ENCODE measurements around the gene MYCBP2.

MYCBP2 gene

GRCh38 chr13:77362166-77362565 lies 35.3 kb upstream of the MYCBP2 start:
- TF ChIP-seq, protein P1, sequence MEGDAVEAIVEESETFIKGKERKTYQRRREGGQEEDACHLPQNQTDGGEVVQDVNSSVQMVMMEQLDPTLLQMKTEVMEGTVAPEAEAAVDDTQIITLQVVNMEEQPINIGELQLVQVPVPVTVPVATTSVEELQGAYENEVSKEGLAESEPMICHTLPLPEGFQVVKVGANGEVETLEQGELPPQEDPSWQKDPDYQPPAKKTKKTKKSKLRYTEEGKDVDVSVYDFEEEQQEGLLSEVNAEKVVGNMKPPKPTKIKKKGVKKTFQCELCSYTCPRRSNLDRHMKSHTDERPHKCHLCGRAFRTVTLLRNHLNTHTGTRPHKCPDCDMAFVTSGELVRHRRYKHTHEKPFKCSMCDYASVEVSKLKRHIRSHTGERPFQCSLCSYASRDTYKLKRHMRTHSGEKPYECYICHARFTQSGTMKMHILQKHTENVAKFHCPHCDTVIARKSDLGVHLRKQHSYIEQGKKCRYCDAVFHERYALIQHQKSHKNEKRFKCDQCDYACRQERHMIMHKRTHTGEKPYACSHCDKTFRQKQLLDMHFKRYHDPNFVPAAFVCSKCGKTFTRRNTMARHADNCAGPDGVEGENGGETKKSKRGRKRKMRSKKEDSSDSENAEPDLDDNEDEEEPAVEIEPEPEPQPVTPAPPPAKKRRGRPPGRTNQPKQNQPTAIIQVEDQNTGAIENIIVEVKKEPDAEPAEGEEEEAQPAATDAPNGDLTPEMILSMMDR (IDR thresholded peaks at IDR 0.05; ENCODE audit: borderline replicate concordance, insufficient read depth, low read depth, low read length) = no peak
- H3K4me3 ChIP-seq (ENCODE audit: low read depth, low read length) = no peak overlapping the region

- H3K4me3 ChIP-seq (ENCODE audit: low read depth, low read length) = no peak overlapping the region
- TF ChIP-seq, protein P1 (IDR thresholded peaks at IDR 0.05; ENCODE audit: borderline replicate concordance, insufficient read depth, low read depth, low read length) = no peak
Observed at GRCh38 chr13:77360032-77360685, 33.3 kb upstream of the MYCBP2 start.

GRCh38 chr13:77359171-77359570 lies 32.3 kb upstream of the MYCBP2 start:
- no peak overlapping the region for H3K4me3 ChIP-seq (ENCODE audit: low read depth, low read length)
- TF ChIP-seq, protein P1 (IDR thresholded peaks at IDR 0.05; ENCODE audit: borderline replicate concordance, insufficient read depth, low read depth, low read length) = no peak

GRCh38 chr13:77358001-77358400 lies 31.1 kb upstream of the MYCBP2 start:
- no peak overlapping the region for H3K4me3 ChIP-seq (ENCODE audit: low read depth, low read length)
- TF ChIP-seq, protein P1 (IDR thresholded peaks at IDR 0.05; ENCODE audit: borderline replicate concordance, insufficient read depth, low read depth, low read length) = no peak

GRCh38 chr13:77356155-77356554 lies 29.3 kb upstream of the MYCBP2 start:
- H3K4me3 ChIP-seq (ENCODE audit: low read depth, low read length) = no peak overlapping the region
- TF ChIP-seq, protein P1 (IDR thresholded peaks at IDR 0.05; ENCODE audit: borderline replicate concordance, insufficient read depth, low read depth, low read length) = no peak

- H3K4me3 ChIP-seq (ENCODE audit: low read depth, low read length) = no peak overlapping the region
- TF ChIP-seq, protein P1 (IDR thresholded peaks at IDR 0.05; ENCODE audit: borderline replicate concordance, insufficient read depth, low read depth, low read length) = no peak
Observed at GRCh38 chr13:77353995-77354394, 27.1 kb upstream of the MYCBP2 start.

GRCh38 chr13:77351315-77351714 lies 24.4 kb upstream of the MYCBP2 start:
- TF ChIP-seq, protein P1 (IDR thresholded peaks at IDR 0.05; ENCODE audit: borderline replicate concordance, insufficient read depth, low read depth, low read length) = no peak
- no peak overlapping the region for H3K4me3 ChIP-seq (ENCODE audit: low read depth, low read length)
